SU-DHL-6 (cell line): Measurements from ENCODE around the gene DHRS12.

Experiments
- CTCF ChIP-seq: fragments of 200-600 bp; sonication (generic); IDR thresholded peaks from one replicate; pipeline ENCODE4 v1.5.1; 2017; ENCODE audit warnings: antibody characterized with exemption, mild to moderate bottlenecking, low read length, moderate library complexity; ENCODE audit not compliant: insufficient read depth, poor library complexity, severe bottlenecking
- EZH2phosphoT487 ChIP-seq: fragments of 200-600 bp; sonication (generic), shearing (Covaris generic); conservative IDR thresholded peaks from 2 replicates; pipeline ENCODE4 v1.6.1; 2018; ENCODE audit warnings: mild to moderate bottlenecking, antibody characterized with exemption, low read length, moderate library complexity, mixed read lengths

GRCh38 chr13:51730927-51731326 lies 73.0 kb downstream of the DHRS12 start:
- TF ChIP-seq CTCF (no peak), EZH2phosphoT487 (no peak)
